MM.1S (cell line): ENCODE measurements around the gene CHST11.
A peak's percentile ranks its signal among the peaks of the same experiment; 100 is the strongest.

Source experiments
- DNase-seq: peaks from one replicate; pipeline ENCODE4 v3.0.0-alpha.2; 2015
- H2AFZ ChIP-seq: fragments of 300-600 bp; sonication (generic); 2 replicates; pipeline ENCODE4 v1.6.0; 2016; ENCODE audit warnings: antibody characterized with exemption, low read length
- H3F3A ChIP-seq: fragments of 300-600 bp; sonication (generic); 2 replicates; pipeline ENCODE4 v1.6.1; 2016; ENCODE audit warnings: mild to moderate bottlenecking, antibody characterized with exemption, low read length, moderate library complexity, mixed read lengths; ENCODE audit not compliant: insufficient read depth
- H3K27ac ChIP-seq: fragments of 300-600 bp; sonication (generic); 2 replicates; pipeline ENCODE4 v1.5.1; 2016; ENCODE audit warnings: mild to moderate bottlenecking, low read length
- H3K27me3 ChIP-seq: fragments of 300-600 bp; sonication (generic); replicated peaks from 2 replicates; pipeline ENCODE4 v1.6.0; 2016; ENCODE audit warnings: low read length; ENCODE audit not compliant: insufficient read depth
- H3K36me3 ChIP-seq: fragments of 300-600 bp; sonication (generic); replicated peaks from 2 replicates; pipeline ENCODE4 v1.6.1; 2016; ENCODE audit warnings: mild to moderate bottlenecking, low read length, mixed read lengths; ENCODE audit not compliant: insufficient read depth
- H3K4me1 ChIP-seq: fragments of 300-600 bp; sonication (generic); 2 replicates; pipeline ENCODE4 v1.6.1; 2016; ENCODE audit warnings: low read length, mixed read lengths
- H3K4me2 ChIP-seq: fragments of 300-600 bp; sonication (generic); 2 replicates; pipeline ENCODE4 v1.6.0; 2016; ENCODE audit warnings: low read depth, low read length
- H3K4me3 ChIP-seq: fragments of 300-600 bp; sonication (generic); 2 replicates; pipeline ENCODE4 v1.5.1; 2016; ENCODE audit warnings: low read length, mixed read lengths
- H3K79me2 ChIP-seq: fragments of 300-600 bp; sonication (generic); 2 replicates; pipeline ENCODE4 v1.6.1; 2016; ENCODE audit warnings: mixed run types, low read length, mixed read lengths
- H3K9ac ChIP-seq: fragments of 300-600 bp; sonication (generic); 2 replicates; pipeline ENCODE4 v1.6.1; 2016; ENCODE audit warnings: low read length, mixed read lengths
- H3K9me2 ChIP-seq: fragments of 300-600 bp; sonication (generic); replicated peaks from 2 replicates; pipeline ENCODE4 v1.6.1; 2016; ENCODE audit warnings: mild to moderate bottlenecking, low read length, mixed read lengths; ENCODE audit not compliant: insufficient read depth
- H3K9me3 ChIP-seq: fragments of 300-600 bp; sonication (generic); replicated peaks from 2 replicates; pipeline ENCODE4 v1.6.1; 2016; ENCODE audit warnings: mild to moderate bottlenecking, low read length, mixed read lengths; ENCODE audit not compliant: insufficient read depth
- H4K20me1 ChIP-seq: fragments of 300-600 bp; sonication (generic); 2 replicates; pipeline ENCODE4 v1.6.1; 2016; ENCODE audit warnings: mild to moderate bottlenecking, low read length, moderate library complexity, mixed read lengths; ENCODE audit not compliant: insufficient read depth
- CTCF ChIP-seq: fragments of 300-600 bp; sonication (generic); IDR thresholded peaks from 2 replicates; pipeline ENCODE4 v1.5.1; 2016; ENCODE audit warnings: antibody characterized with exemption, low read length, mixed read lengths
- EZH2 ChIP-seq: fragments of 300-600 bp; sonication (generic); optimal IDR thresholded peaks from 2 replicates; pipeline ENCODE3; 2017; ENCODE audit warnings: low read depth, mild to moderate bottlenecking, antibody characterized with exemption, low read length, mixed read lengths
- EZH2phosphoT487 ChIP-seq: fragments of 300-600 bp; sonication (generic); IDR thresholded peaks from 2 replicates; pipeline ENCODE4 v1.6.1; 2018; ENCODE audit warnings: antibody characterized with exemption, low read length

CHST11 gene

DNA sequence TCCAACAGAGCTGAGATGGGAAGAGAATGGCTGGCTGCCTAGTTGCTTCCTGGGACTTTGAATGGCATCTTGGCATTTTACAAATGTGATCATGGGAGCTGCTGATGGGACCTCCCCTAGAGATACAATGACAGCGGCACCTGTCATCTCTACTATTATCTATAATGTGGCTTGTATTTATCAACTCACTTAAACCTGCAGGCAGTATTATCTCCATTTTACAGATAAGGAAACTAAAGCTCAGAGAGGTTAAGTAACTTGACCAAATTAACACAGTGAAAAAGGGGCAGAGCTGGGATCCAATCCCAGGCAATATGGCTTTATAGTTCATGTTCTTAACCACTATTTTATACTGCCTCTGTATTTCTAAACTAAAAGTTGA is 111.7 kb downstream of the CHST11 start:
- Histone ChIP-seq H3K27ac (no peak overlapping the region), H3K79me2 (peaks cover 12% of the 10 kb centered on the region), H3K9me2 (no peaks in the 10 kb centered on the region), H3K9me3 (no peaks in the 10 kb centered on the region), H4K20me1 (no peaks in the 10 kb centered on the region), H3K36me3 (no peaks in the 10 kb centered on the region), H3K27me3 (no peaks in the 10 kb centered on the region), H3K4me1 (peaks cover 3% of the 10 kb centered on the region; the same call in 1 of the 2 replicates), H3K4me3 (no peak overlapping the region), H2AFZ (no peak overlapping the region), H3K9ac (no peak overlapping the region), H3K4me2 (no peak overlapping the region), H3F3A (no peaks in the 10 kb centered on the region)
- no peak for DNase-seq
- TF ChIP-seq EZH2 (no peak), CTCF (no peak), EZH2phosphoT487 (no peak)

GRCh38 chr12:104568935-104569334 is 112.2 kb downstream of the CHST11 start:
- DNase-seq = no peak
- H3K9me2 ChIP-seq = no peaks in the 10 kb centered on the region
- H3K36me3 ChIP-seq = no peaks in the 10 kb centered on the region
- no peaks in the 10 kb centered on the region for H3K27me3 ChIP-seq
- H3K27ac ChIP-seq = no peak overlapping the region
- H3K79me2 ChIP-seq = peaks cover 9% of the 10 kb centered on the region; the same call in 1 of the 2 replicates
- H3F3A ChIP-seq = no peaks in the 10 kb centered on the region
- peak overlapping the region; percentile 22; the same call in 1 of the 2 replicates for H3K4me2 ChIP-seq
- no peak overlapping the region for H3K4me3 ChIP-seq
- H3K4me1 ChIP-seq = peaks cover 3% of the 10 kb centered on the region; the same call in 1 of the 2 replicates
- no peak overlapping the region for H3K9ac ChIP-seq
- H3K9me3 ChIP-seq = no peaks in the 10 kb centered on the region
- no peak overlapping the region for H2AFZ ChIP-seq
- no peaks in the 10 kb centered on the region for H4K20me1 ChIP-seq
- TF ChIP-seq EZH2phosphoT487 = no peak
- TF ChIP-seq EZH2 = no peak
- TF ChIP-seq CTCF = no peak

GRCh38 chr12:104569346-104570173 is 112.8 kb downstream of the CHST11 start:
- peak overlapping the region; percentile 22; the same call in 1 of the 2 replicates for H3K4me2 ChIP-seq
- H3K9ac ChIP-seq = no peak overlapping the region
- H3K27me3 ChIP-seq = no peaks in the 10 kb centered on the region
- peak; percentile 50 for DNase-seq
- H3K9me3 ChIP-seq = no peaks in the 10 kb centered on the region
- 0 out of 2 replicates have a peak overlapping the region, but pooled peaks have one; percentile 4 for H3K27ac ChIP-seq
- H3K9me2 ChIP-seq = no peaks in the 10 kb centered on the region
- H2AFZ ChIP-seq = no peak overlapping the region
- H3K79me2 ChIP-seq = peaks cover 9% of the 10 kb centered on the region; the same call in 1 of the 2 replicates
- H3K4me3 ChIP-seq = no peak overlapping the region
- TF ChIP-seq CTCF (no peak), EZH2phosphoT487 (no peak), EZH2 (no peak)
- H3K36me3 ChIP-seq = no peaks in the 10 kb centered on the region
- H3K4me1 ChIP-seq = peaks cover 3% of the 10 kb centered on the region; the same call in 1 of the 2 replicates
- no peaks in the 10 kb centered on the region for H3F3A ChIP-seq
- no peaks in the 10 kb centered on the region for H4K20me1 ChIP-seq
